Left forelimb (tissue), 1 donor: ENCODE measurements around the gene MAFB.

Source experiments
- DNase-seq: peaks from one replicate; pipeline ENCODE4 v3.0.0-alpha.2; 2018; ENCODE audit warnings: low spot score

Gene MAFB

GRCh38 chr20:40702504-40702903, 13.5 kb upstream of the MAFB start:
- no peak for DNase-seq

GRCh38 chr20:40698744-40699143, 9.7 kb upstream of the MAFB start:
- DNase-seq = no peak

GRCh38 chr20:40698281-40698680, 9.2 kb upstream of the MAFB start:
- no peak for DNase-seq

DNA sequence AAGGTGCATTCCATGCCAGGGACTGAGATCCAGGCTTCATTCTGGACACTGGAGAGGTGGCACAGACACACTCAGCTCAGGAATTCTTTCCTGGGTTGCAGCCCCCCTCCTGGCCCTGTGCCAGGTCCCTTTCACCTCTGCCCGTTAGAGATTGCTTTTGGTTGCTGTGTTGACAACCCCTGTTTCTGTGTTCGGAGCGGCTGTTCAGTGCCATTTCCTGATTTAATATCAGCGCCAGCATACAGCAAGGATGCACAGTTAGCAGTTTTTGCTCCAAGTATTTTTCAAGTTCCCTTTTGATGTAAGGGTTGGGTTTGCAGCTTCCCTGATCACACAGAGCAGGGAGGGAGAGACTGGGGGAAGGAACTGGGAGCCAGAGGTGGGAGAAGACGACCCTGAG, 8.5 kb upstream of the MAFB start:
- DNase-seq = no peak

- no peak for DNase-seq
Measured at GRCh38 chr20:40695214-40695613, 6.2 kb upstream of the MAFB start.

DNA sequence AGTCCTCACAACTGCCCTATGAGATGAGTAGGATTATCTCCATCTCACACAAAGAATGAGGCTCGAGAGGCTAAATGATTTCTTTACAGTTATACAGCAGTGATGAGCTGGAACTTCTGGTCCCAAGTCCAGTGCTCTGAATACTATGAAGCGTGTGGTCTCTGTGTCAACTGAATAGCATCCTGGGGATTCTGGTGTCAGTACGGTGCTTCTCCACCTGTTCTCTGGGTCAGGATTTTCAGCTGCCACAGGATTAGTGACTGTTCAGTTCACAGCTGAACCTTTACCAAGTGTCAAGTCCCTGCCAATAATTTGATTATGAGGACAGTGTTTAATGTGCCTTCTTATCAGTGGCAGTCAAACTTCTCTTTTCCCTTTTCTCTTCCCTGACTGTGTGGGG, 5.2 kb upstream of the MAFB start:
- DNase-seq = no peak

- no peak for DNase-seq
Measured at GRCh38 chr20:40692240-40693011, 3.4 kb upstream of the MAFB start.

DNA sequence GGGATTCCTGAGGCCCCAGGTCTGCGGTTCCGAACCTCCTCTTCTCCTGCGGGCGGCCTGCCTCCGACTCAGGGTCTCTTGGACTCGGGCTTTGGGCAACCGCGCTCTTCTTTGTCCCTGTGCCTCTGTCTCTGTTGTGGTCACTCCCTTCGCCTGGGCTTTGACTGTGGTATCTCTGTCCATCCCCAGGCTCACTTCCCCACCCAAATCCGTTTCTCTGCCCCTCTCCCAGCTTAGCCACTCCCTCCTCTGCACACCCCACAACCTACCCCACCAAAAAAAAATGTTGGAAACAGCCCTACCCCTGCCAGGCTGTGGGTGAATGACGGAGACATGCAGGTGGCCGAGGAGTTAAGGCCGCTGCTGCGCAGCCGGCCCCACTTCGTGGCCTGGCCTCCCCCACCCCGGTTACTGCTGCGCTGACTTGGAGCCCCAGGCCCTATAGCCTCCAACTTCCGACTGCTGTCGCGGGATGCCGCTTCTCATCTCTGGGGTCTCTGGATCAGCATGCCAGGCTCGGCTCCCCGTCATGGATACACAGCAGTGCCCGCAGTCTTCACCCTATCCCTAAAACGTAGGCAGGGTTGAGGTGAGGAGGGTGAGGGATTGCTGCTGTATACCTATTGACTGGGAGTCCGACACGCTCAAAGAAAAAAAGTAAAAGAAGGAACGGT, 2.7 kb upstream of the MAFB start:
- DNase-seq = no peak

GRCh38 chr20:40690836-40691565, 2.0 kb upstream of the MAFB start:
- DNase-seq = no peak

DNA sequence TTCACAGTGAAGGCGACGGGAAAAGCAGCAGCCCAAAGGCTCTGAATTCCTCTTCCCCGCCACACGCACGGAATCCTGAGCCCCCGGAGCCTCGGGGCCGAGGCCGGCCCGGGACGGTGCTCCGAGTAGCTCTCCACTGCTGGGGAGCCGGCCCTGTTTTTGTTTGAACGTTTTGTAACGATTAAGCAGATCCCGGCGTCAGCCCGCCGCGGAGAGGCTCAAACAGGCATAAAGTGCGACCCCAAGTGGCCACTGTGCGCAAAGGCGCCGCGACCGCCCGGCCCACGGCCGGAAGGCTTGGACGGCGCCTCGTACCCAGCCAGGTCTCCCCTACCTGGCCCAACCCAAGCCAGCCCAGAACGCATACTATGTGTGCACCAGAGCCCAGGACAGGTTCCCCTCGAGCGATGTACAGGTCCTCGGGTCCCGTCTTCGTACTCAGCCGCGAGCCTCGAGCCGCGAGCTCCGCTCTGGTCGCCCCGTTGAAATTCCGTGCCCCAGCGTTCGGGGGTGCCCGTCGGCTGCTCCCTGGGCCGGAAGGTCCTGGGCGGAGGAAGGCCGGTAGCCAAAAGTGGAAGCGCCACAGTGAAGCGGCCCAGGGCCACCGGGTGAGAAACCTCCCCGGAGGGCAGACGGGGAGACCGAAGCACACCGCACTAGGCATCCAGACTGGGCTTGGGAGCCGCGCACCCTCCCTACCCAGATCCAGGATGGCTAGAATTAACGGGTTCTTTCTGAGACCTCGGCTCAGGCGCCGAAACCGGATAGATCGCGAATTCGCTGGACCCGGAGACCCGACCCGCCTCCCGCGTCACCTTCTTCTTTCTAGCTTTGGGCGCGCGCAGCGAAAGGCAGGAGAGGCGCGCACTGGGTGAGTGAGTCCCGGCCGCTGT, 1.2 kb upstream of the MAFB start:
- DNase-seq = peak; percentile 91

DNA sequence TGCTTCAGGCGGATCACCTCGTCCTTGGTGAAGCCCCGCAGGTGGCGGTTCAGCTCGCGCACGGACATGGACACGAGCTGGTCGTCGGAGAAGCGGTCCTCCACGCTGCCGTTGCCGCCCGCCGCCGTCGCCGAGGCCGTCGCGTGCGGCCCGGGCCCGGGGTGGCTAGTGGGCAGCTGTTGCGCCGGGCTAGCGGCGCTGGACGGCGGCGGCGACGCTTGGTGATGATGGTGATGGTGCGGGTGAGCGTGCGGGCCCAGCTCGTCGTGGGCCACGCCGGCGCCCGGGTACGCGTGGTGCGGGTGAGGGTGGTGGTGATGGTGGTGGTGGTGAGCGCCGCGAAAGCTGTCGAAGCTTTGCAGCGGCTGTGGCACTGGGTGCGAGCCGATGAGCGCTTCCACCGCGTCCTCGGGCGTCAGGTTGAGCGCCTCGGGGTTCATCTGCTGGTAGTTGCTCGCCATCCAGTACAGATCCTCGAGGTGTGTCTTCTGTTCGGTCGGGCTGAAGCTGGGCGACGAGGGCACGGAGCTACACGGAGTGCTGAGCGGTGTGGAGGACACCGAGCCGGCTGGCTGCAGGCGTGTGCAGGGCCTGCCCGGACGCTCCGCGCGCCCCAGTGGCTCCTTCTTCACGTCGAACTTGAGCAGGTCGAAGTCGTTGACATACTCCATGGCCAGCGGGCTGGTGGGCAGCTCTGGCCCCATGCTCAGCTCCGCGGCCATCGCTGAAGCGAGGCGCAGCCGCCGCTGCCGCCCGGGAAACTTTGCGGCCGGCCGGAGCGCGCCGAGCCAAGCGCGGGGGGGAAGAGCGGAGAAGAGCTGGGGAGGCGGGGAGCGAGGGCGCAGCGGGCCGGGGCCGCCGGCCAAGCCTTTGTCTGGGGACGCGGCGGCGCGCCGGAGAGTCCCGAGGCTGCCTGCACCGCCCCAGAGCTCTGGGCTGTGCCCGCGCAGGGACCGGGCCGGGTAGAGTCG, 622 bp downstream of the MAFB start:
- DNase-seq = no peak

GRCh38 chr20:40687384-40688128, 1.5 kb downstream of the MAFB start:
- DNase-seq = peak; percentile 82

DNA sequence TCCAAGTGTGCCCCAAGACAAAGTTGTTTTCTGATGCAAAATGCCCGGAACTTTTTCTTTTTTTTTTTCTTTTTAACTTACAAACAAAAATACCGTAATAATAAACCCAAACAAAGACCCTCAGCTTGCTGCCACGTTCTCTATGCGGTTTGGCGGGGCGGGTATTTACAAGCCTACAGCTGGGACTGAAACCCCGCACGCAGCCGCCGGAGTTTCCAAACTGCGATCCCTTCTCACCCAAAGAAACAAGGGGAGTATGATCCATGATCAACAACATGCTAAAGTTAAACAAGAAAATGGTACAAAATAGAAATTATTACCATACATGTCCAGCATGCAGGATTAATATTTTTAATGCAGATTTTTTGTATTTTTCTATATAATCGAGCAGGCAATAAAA, 2.1 kb downstream of the MAFB start:
- no peak for DNase-seq

GRCh38 chr20:40686434-40686882, 2.6 kb downstream of the MAFB start:
- no peak for DNase-seq

DNA sequence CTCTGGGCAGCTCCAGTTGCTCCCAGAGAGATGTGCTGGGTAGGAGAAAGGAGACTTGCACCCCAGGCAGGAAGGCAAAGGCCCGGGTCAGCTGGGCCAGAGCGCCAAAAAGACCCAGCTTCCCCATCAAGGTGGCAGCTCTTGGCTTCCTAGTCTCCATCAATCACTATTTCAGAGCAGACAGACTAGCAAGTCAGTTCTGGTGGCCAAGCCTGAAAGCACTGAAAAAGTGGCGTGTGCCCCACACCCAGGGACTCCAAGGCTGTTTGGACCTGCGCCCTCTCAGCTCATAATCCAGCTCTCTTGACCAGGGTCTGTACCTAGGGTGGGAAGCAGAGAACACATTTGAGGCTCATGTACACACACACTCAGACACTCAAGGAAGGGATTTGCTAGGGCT, 3.7 kb downstream of the MAFB start:
- no peak for DNase-seq

DNA sequence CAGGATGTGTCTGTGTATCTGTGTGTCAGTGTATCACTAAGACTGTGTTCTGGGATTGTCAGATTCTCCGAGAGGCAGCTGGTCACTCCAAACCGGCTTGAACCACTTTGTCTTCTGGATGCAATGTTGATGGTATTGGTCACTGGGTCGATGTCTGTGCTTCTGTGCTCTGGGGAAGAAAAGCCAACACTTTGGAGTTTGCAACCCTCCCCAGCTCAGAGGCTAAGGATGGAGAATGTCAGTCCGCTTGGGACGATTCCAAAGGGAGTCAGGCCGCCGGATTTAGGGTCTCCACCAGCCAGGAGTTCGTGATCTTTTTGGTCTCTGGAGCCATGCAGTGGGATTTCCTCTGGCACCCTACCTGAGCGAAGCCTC, 5.2 kb downstream of the MAFB start:
- DNase-seq = no peak

GRCh38 chr20:40683221-40683893, 5.7 kb downstream of the MAFB start:
- DNase-seq = no peak

GRCh38 chr20:40682104-40682981, 6.7 kb downstream of the MAFB start:
- DNase-seq = no peak

- DNase-seq = no peak
Measured at GRCh38 chr20:40681684-40682083, 7.4 kb downstream of the MAFB start.
